Right lobe of liver (tissue), 4 donors: ENCODE data around the gene BBOX1.

Source experiments
- POLR2A ChIP-seq: fragments of 450-650 bp; IDR thresholded peaks from one replicate; pipeline ENCODE4 v1.6.1; 2017; ENCODE audit warnings: antibody characterized with exemption, mild to moderate bottlenecking
- TF ChIP-seq, protein P1 (sequence below), 4 donors: fragments of 200-600 bp in 3 of 4; fragments of 450-650 bp in 1 of 4; IDR thresholded peaks; one replicate each; pipeline versions ENCODE4 v1.5.1 to v1.8.0; 2016 to 2022; ENCODE audit warnings: antibody characterized with exemption in 4 of 4, mild to moderate bottlenecking in 2 of 4
- donor health status: DM: no; HTN: no; CAD: no.
- donor health status: DM: no; HTN: no; CAD: no.
- donor health status: DM: no; HTN: yes; CAD: no.

GRCh38 chr11:27097551-27097950 is 56.9 kb downstream of the BBOX1 start:
- TF ChIP-seq, protein P1, sequence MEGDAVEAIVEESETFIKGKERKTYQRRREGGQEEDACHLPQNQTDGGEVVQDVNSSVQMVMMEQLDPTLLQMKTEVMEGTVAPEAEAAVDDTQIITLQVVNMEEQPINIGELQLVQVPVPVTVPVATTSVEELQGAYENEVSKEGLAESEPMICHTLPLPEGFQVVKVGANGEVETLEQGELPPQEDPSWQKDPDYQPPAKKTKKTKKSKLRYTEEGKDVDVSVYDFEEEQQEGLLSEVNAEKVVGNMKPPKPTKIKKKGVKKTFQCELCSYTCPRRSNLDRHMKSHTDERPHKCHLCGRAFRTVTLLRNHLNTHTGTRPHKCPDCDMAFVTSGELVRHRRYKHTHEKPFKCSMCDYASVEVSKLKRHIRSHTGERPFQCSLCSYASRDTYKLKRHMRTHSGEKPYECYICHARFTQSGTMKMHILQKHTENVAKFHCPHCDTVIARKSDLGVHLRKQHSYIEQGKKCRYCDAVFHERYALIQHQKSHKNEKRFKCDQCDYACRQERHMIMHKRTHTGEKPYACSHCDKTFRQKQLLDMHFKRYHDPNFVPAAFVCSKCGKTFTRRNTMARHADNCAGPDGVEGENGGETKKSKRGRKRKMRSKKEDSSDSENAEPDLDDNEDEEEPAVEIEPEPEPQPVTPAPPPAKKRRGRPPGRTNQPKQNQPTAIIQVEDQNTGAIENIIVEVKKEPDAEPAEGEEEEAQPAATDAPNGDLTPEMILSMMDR (IDR thresholded peaks at IDR 0.05): no peak
- no peak for TF ChIP-seq POLR2A
